ENCODE measurements around the gene TRIM15. TPM values are rescaled to one million over a fixed set of nuclear protein-coding genes. Genes with fewer than 3 reads are reported as not detected.

TRIM15 gene
- total and polyA plus RNA-seq, 2 of the 4 experiments (the other 2 are of a cell fraction): not detected

- TF ChIP-seq ELK1 (IDR thresholded peaks at IDR 0.05; ENCODE audit: borderline replicate concordance, low read depth, low read length) (no peak), USF2 (IDR thresholded peaks at IDR 0.05; ENCODE audit: low read depth, low read length) (no peak), BHLHE40 (IDR thresholded peaks at IDR 0.05; ENCODE audit: low read depth, low read length) (no peak), MAZ (IDR thresholded peaks at IDR 0.05; ENCODE audit: borderline replicate concordance, low read depth, low read length) (no peak), CEBPB (IDR thresholded peaks at IDR 0.05; ENCODE audit: low read depth, low read length) (no peak), CTCF (conservative IDR thresholded peaks at IDR 0.05; ENCODE audit: low read depth, low read length) (no peak), POLR2A (IDR thresholded peaks at IDR 0.05; ENCODE audit: low read depth, low read length) (no peak), FOS (IDR thresholded peaks at IDR 0.05; ENCODE audit: low read depth, low read length) (no peak)
- Histone ChIP-seq H3K4me3 (ENCODE audit: insufficient read depth, low read depth, low read length) (no peak overlapping the region), H3K9me1 (ENCODE audit: insufficient read depth, low read length) (no peaks in the 10 kb centered on the region), H3K27ac (ENCODE audit: insufficient read depth, low read length) (no peak overlapping the region), H3K79me1 (ENCODE audit: low read depth in 1 of 2, low read length in 2 of 2) (no peaks in the 10 kb centered on the region), H3K9me3 (ENCODE audit: control insufficient read depth, insufficient read depth, low read length) (no peaks in the 10 kb centered on the region), H2AFZ (replicated peaks; ENCODE audit: low read length, poor library complexity) (no peak overlapping the region), H3K4ac (ENCODE audit: low read depth, low read length) (no peak overlapping the region), H2BK5ac (ENCODE audit: low read depth, low read length, poor library complexity, severe bottlenecking) (no peak overlapping the region), H3K14ac (replicated peaks; ENCODE audit: low read depth, low read length) (no peak overlapping the region), H2AK5ac (ENCODE audit: low read depth, low read length) (no peak overlapping the region), H4K91ac (ENCODE audit: insufficient read depth, low read depth, low read length) (no peak overlapping the region), H3K23ac (ENCODE audit: low read depth, low read length) (no peak overlapping the region), H3K9ac (ENCODE audit: low read depth, low read length) (no peak overlapping the region), H3K27me3 (ENCODE audit: control insufficient read depth, insufficient read depth, low read length) (peaks cover 51% of the 10 kb centered on the region), H4K8ac (ENCODE audit: low read depth in 2 of 2, low read length in 2 of 2) (no peak overlapping the region), H2BK15ac (ENCODE audit: low read depth, low read length) (no peak overlapping the region), H4K5ac (ENCODE audit: low read depth, low read length) (no peak overlapping the region), H3K36me3 (ENCODE audit: control insufficient read depth, insufficient read depth, low read length) (no peaks in the 10 kb centered on the region), H2BK20ac (ENCODE audit: low read depth, low read length) (no peak overlapping the region), H3K4me1 (ENCODE audit: control insufficient read depth, insufficient read depth, low read length) (no peaks in the 10 kb centered on the region), H3K18ac (ENCODE audit: low read depth, low read length) (no peak overlapping the region), H4K20me1 (ENCODE audit: insufficient read depth, low read length) (no peaks in the 10 kb centered on the region), H2BK120ac (ENCODE audit: low read depth, low read length) (no peak overlapping the region), H3K56ac (ENCODE audit: extremely low read depth, insufficient read depth, low read length) (no peak overlapping the region), H3K4me2 (ENCODE audit: low read depth, low read length) (no peak overlapping the region), H2AK9ac (replicated peaks; ENCODE audit: low read depth, low read length, poor library complexity) (no peak overlapping the region)
- DNase-seq (no peak), ATAC-seq (ENCODE audit: low read depth) (no peak)
- ChIA-PET POLR2A (ENCODE audit: unreplicated experiment) (no interaction called here), CTCF (interaction anchor here (0.5 to 6.1 kb wide), 8 partner anchors 8 to 1660 kb away, joined by 3 to 54 read pairs (median 8); no protein-coding TSS in a partner anchor)
- BruUV-seq (replicated peaks): no TSS peak
- intact Hi-C loops (cut with micrococcal nuclease) (loop anchor here (2.0 kb wide), 1 partner anchor 63 kb away; the partner anchor contains the start of gene PPP1R11), in situ Hi-C loops (cut with MboI; ENCODE audit: low sequenced_read_pairs) (loop anchor here (10.0 kb wide), 1 partner anchor 285 kb away; no protein-coding TSS in a partner anchor), dilution Hi-C loops (cut with HindIII; ENCODE audit: low sequenced_read_pairs, unreplicated experiment) (no loop called here)
- WGBS, 2 experiments (ENCODE audit: extremely low coverage in 2 of 2, insufficient read length in 1 of 2): no CpG with 5 or more reads among the region's 4 CpGs
Measured at GRCh38 chr6:30130179-30130679, 33.1 kb upstream of the TRIM15 start.
